ENCODE results near the gene RAB25.

The RAB25 gene

GRCh38 chr1:156060937-156061636, at the start of gene RAB25:
Gene RAB25 (plus strand): TSS chr1:156061160. CDS start chr1:156061401, 241 bp downstream.
- TF ChIP-seq CTCF (IDR thresholded peaks at IDR 0.05) (no peak), ZFX (IDR thresholded peaks at IDR 0.05; ENCODE audit: borderline replicate concordance) (no peak)

GRCh38 chr1:156012051-156012817, 48.7 kb upstream of the RAB25 start:
- TF ChIP-seq ZFX (IDR thresholded peaks at IDR 0.05; ENCODE audit: borderline replicate concordance) (no peak), CTCF (IDR thresholded peaks at IDR 0.05) (no peak)
- H3K27ac ChIP-seq: no peak overlapping the region

More at GRCh38 chr1:156060937-156061636, at the start of gene RAB25:
- no peak within 1 kb of the TSS for H3K27ac ChIP-seq

- no peak overlapping the region for H3K27ac ChIP-seq
- TF ChIP-seq CTCF (IDR thresholded peaks at IDR 0.05) (no peak), ZFX (IDR thresholded peaks at IDR 0.05; ENCODE audit: borderline replicate concordance) (no peak)
Measured at GRCh38 chr1:156014829-156015228, 46.1 kb upstream of the RAB25 start.

GRCh38 chr1:156019946-156020292, 41.0 kb upstream of the RAB25 start:
- no peak for TF ChIP-seq CTCF (IDR thresholded peaks at IDR 0.05)
- no peak for TF ChIP-seq ZFX (IDR thresholded peaks at IDR 0.05; ENCODE audit: borderline replicate concordance)
- peak overlapping the region; percentile 61 for H3K27ac ChIP-seq

GRCh38 chr1:156020293-156021092, 40.5 kb upstream of the RAB25 start, which contains the start of gene SSR2:
Gene SSR2 (minus strand): TSS chr1:156020951. CDS start chr1:156020167, 784 bp downstream.
- H3K27ac ChIP-seq: peak within 1 kb of the TSS; percentile 61
- TF ChIP-seq ZFX (IDR thresholded peaks at IDR 0.05; ENCODE audit: borderline replicate concordance) (no peak), CTCF (IDR thresholded peaks at IDR 0.05) (no peak)

- TF ChIP-seq ZFX (IDR thresholded peaks at IDR 0.05; ENCODE audit: borderline replicate concordance) (no peak), CTCF (IDR thresholded peaks at IDR 0.05) (no peak)
- peak overlapping the region; percentile 61 for H3K27ac ChIP-seq
Measured at GRCh38 chr1:156021093-156021428, 39.9 kb upstream of the RAB25 start.

Measured in 22Rv1 (cell line).